Transverse colon (tissue), 4 donors: ENCODE data around the gene BPHL. TPM values are rescaled to one million over a fixed set of nuclear protein-coding genes. Genes with fewer than 3 reads are reported as not detected.
"Not testable (repeated sequence)": the region's sequence is repeated elsewhere in the genome, so short reads cannot be mapped to it uniquely, and the experiment has no call there.

ENCODE experiments used
- DNase-seq: peaks from one replicate; pipeline ENCODE4 v3.0.0-alpha.2; 2019
- H3K27ac ChIP-seq, 4 donors: fragments of 200-600 bp; sonication (generic); 2 replicates each; pipeline ENCODE4 v1.5.1; 2016 to 2018; ENCODE audit warnings: inconsistent platforms in 4 of 4
- H3K27me3 ChIP-seq: fragments of 200-600 bp; sonication (generic); 2 replicates; pipeline ENCODE4 v1.5.1; 2017; ENCODE audit warnings: inconsistent platforms
- H3K36me3 ChIP-seq, 4 donors: fragments of 200-600 bp; sonication (generic); 2 replicates each; pipeline ENCODE4 v1.5.1; 2017 to 2019; ENCODE audit warnings: inconsistent platforms in 4 of 4
- H3K4me1 ChIP-seq, 4 donors: fragments of 200-600 bp; sonication (generic); 2 replicates each; pipeline ENCODE4 v1.5.1; 2017 to 2020; ENCODE audit warnings: inconsistent platforms in 4 of 4
- H3K4me3 ChIP-seq, 4 donors: fragments of 200-600 bp; sonication (generic); 1 replicate in 1 of 4; 2 replicates in 3 of 4; pipeline versions ENCODE4 v1.5.1 to v1.6.1; 2017 to 2019; ENCODE audit warnings: inconsistent platforms in 4 of 4
- H3K9me3 ChIP-seq, 2 donors: fragments of 200-600 bp; sonication (generic); 2 replicates each; pipeline ENCODE4 v1.5.1; 2017 to 2019; ENCODE audit warnings: inconsistent platforms in 2 of 2
- CTCF ChIP-seq, 5 experiments: fragments of 200-600 bp in 3 of 5; fragments of 450-650 bp in 2 of 5; sonication (generic) in 3 of 5; IDR thresholded peaks; 1 replicate in 2 of 5; 2 replicates in 3 of 5; pipeline ENCODE4 v1.5.1; 2016 to 2017; ENCODE audit warnings: antibody characterized with exemption in 5 of 5, inconsistent platforms in 3 of 5, mild to moderate bottlenecking in 2 of 5, moderate library complexity in 1 of 5
- EP300 ChIP-seq: sonication (generic); formaldehyde crosslinking; IDR thresholded peaks from one replicate; pipeline ENCODE4 v1.6.1; 2017; ENCODE audit warnings: antibody characterized with exemption, low read depth
- POLR2A ChIP-seq: fragments of 450-650 bp; IDR thresholded peaks from one replicate; pipeline ENCODE4 v1.6.1; 2016; ENCODE audit warnings: antibody characterized with exemption, mild to moderate bottlenecking, moderate library complexity
- POLR2AphosphoS5 ChIP-seq, 3 donors: sonication (generic); formaldehyde crosslinking; IDR thresholded peaks; one replicate each; pipeline ENCODE4 v1.6.1; 2016; ENCODE audit warnings: antibody characterized with exemption in 3 of 3
- WGBS, 2 donors: methylation state at CpG; one replicate each; pipeline ENCODE4 v1.1.5; 2018; ENCODE audit warnings: low coverage in 1 of 2; 5-methylcytosine and 5-hydroxymethylcytosine counted together
- in situ Hi-C, 4 donors: fragments of 200-750 bp; cut with MboI; loops; one replicate each; pipeline versions ENCODE4 v1.15.0 to v1.15.1; 2017; ENCODE audit warnings: low sequenced_read_pairs in 3 of 4, low pct_ligation_motif_present in 1 of 4, low pct_unique_long_range_greater_than_20kb in 1 of 4
- intact Hi-C: fragments of 100-400 bp; cut with DNase I; formaldehyde crosslinking; loops from one replicate; pipeline ENCODE4 v1.15.1; 2023; ENCODE audit warnings: low total_unique reads
- total RNA-seq, 4 donors: library from RNA; depleted of rRNA; stranded (reverse); fragments of >200 nt; gene quantifications; one replicate each; pipeline ENCODE4 v1.1.0, GENCODE V29; 2016

The BPHL gene
- total RNA-seq, 4 donors from 2014 or later: 16.1 to 32.5 (median 21.2) TPM

GRCh38 chr6:3075772-3076113 lies 42.8 kb upstream of the BPHL start:
- peaks cover 0 to 35% (median 14%) of the 10 kb centered on the region in 4 donors for H3K36me3 ChIP-seq
- H3K27me3 ChIP-seq: no peaks in the 10 kb centered on the region
- no peak overlapping the region for H3K4me3 ChIP-seq
- peaks cover 4 to 25% (median 11%) of the 10 kb centered on the region in 4 donors for H3K4me1 ChIP-seq
- 44 to 69% methylated on average over 2 to 4 of the region's 4 CpGs for WGBS, 2 donors
- TF ChIP-seq POLR2A (no peak), CTCF (IDR thresholded peaks at IDR 0.05) (no peak), POLR2AphosphoS5 (IDR thresholded peaks at IDR 0.05) (no peak), EP300 (no peak)
- no peak for DNase-seq
- no peaks in the 10 kb centered on the region for H3K9me3 ChIP-seq
- in situ Hi-C loops: no loop called here
- intact Hi-C loops: no loop called here
- H3K27ac ChIP-seq: no peak overlapping the region

GRCh38 chr6:3076320-3076719 lies 42.2 kb upstream of the BPHL start:
- no peak for TF ChIP-seq CTCF (IDR thresholded peaks at IDR 0.05)
- no peak overlapping the region for H3K4me3 ChIP-seq
- peaks cover 0 to 40% (median 16%) of the 10 kb centered on the region in 4 donors for H3K36me3 ChIP-seq
- H3K9me3 ChIP-seq: no peaks in the 10 kb centered on the region
- H3K4me1 ChIP-seq: peaks cover 0 to 19% (median 10%) of the 10 kb centered on the region in 4 donors
- no peak for DNase-seq
- WGBS, 2 donors: 90 to 97% methylated on average over 2 to 3 of the region's 3 CpGs
- in situ Hi-C loops: no loop called here
- no peak overlapping the region for H3K27ac ChIP-seq
- intact Hi-C loops: no loop called here
- no peaks in the 10 kb centered on the region for H3K27me3 ChIP-seq

GRCh38 chr6:3077430-3077829 lies 41.1 kb upstream of the BPHL start:
- intact Hi-C loops: no loop called here
- DNase-seq: no peak
- H3K9me3 ChIP-seq: no peaks in the 10 kb centered on the region
- peaks cover 0 to 49% (median 19%) of the 10 kb centered on the region in 4 donors for H3K36me3 ChIP-seq
- H3K4me3 ChIP-seq: no peak overlapping the region
- 87 to 89% methylated on average over 5 to 9 of the region's 9 CpGs for WGBS, 2 donors
- H3K27ac ChIP-seq: no peak overlapping the region
- TF ChIP-seq POLR2A (no peak), POLR2AphosphoS5 (IDR thresholded peaks at IDR 0.05) (no peak), EP300 (no peak), CTCF (IDR thresholded peaks at IDR 0.05) (no peak)
- in situ Hi-C loops: no loop called here
- H3K27me3 ChIP-seq: no peaks in the 10 kb centered on the region
- peaks cover 0 to 19% (median 10%) of the 10 kb centered on the region in 4 donors for H3K4me1 ChIP-seq

- H3K27ac ChIP-seq, in situ Hi-C loops, H3K4me3 ChIP-seq, H3K27me3 ChIP-seq, DNase-seq, H3K9me3 ChIP-seq, intact Hi-C loops: not testable (repeated sequence)
- 89 to 100% methylated on average over 6 to 8 of the region's 8 CpGs for WGBS, 2 donors
- peaks cover 0 to 19% (median 10%) of the 10 kb centered on the region in 4 donors for H3K4me1 ChIP-seq
- H3K36me3 ChIP-seq: peaks cover 0 to 57% (median 27%) of the 10 kb centered on the region in 4 donors
Observed at GRCh38 chr6:3078952-3079351, 39.6 kb upstream of the BPHL start.

GRCh38 chr6:3079682-3080081 lies 38.8 kb upstream of the BPHL start:
- 83% methylated on average over 1 of the region's 1 CpG; no CpG with 5 or more reads in 1 of the 2 donors for WGBS, 2 donors
- in situ Hi-C loops: no loop called here
- no peak for DNase-seq
- intact Hi-C loops: no loop called here
- TF ChIP-seq EP300: no peak
- no peak for TF ChIP-seq POLR2A
- TF ChIP-seq CTCF (IDR thresholded peaks at IDR 0.05): no peak
- TF ChIP-seq POLR2AphosphoS5 (IDR thresholded peaks at IDR 0.05): no peak
- Histone ChIP-seq H3K9me3 (no peaks in the 10 kb centered on the region), H3K4me1 (peaks cover 0 to 16% (median 9%) of the 10 kb centered on the region in 4 donors), H3K4me3 (no peak overlapping the region), H3K27me3 (no peaks in the 10 kb centered on the region), H3K27ac (no peak overlapping the region), H3K36me3 (peaks cover 0 to 64% (median 28%) of the 10 kb centered on the region in 4 donors)
